Measurements from ENCODE around the gene TMA16. TPM values are rescaled to one million over a fixed set of nuclear protein-coding genes. Genes with fewer than 3 reads are reported as not detected.

Gene TMA16
- total and polyA plus RNA-seq, 2 of the 13 experiments (the other 11 are each of a cell fraction or from before 2014, with no cell fraction given), result 8.1 to 52.5 TPM

DNA sequence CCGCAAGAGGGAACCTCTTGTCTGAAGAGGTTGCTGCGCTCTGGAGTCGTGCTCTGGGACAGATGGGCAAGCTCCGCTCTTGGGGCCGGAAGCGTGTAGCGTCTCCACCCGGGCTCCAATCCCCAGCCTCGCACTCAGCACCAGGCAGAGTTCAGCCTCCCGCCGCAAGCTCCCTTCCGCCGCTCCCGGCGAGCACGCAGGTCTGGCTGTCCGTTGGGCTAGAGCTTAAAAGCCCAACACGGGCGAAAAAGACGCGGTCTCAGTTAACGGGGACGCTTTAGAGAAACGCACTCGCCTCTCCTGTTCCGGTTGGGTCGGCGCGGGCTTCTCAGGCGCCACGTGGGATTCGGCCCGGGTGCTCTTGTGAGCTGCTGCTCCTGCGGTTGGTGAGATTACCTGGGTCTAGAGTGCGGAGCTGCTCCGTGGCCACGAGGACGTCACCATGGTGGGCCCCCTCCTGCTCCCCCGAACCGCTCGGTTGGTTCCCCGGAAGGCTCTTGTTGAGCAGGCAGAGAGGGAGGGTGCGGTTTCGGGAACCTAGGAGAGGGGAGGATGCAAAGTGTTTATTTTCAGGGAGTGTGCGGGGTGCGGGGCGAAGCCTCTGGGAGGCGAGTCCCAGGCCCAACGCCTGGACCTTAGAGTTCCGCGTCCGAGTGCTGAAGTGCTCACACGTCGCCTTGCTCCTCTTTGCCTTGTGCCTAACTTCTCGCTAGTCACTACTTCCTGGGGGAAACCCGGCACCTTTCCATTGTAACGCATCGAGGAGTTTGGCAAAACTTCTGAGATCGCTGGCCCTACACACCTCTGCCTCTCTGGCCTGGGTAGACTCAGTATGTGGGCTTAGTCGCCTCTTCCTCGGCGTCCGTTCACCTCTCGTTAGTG lies at the start of gene TMA16 (continued):
- TF ChIP-seq, protein P1, sequence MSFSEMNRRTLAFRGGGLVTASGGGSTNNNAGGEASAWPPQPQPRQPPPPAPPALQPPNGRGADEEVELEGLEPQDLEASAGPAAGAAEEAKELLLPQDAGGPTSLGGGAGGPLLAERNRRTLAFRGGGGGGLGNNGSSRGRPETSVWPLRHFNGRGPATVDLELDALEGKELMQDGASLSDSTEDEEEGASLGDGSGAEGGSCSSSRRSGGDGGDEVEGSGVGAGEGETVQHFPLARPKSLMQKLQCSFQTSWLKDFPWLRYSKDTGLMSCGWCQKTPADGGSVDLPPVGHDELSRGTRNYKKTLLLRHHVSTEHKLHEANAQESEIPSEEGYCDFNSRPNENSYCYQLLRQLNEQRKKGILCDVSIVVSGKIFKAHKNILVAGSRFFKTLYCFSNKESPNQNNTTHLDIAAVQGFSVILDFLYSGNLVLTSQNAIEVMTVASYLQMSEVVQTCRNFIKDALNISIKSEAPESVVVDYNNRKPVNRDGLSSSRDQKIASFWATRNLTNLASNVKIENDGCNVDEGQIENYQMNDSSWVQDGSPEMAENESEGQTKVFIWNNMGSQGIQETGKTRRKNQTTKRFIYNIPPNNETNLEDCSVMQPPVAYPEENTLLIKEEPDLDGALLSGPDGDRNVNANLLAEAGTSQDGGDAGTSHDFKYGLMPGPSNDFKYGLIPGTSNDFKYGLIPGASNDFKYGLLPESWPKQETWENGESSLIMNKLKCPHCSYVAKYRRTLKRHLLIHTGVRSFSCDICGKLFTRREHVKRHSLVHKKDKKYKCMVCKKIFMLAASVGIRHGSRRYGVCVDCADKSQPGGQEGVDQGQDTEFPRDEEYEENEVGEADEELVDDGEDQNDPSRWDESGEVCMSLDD (CRISPR knock-in tag; IDR thresholded peaks at IDR 0.05; ENCODE audit: borderline replicate concordance), result peak; percentile 90
- no peak for TF ChIP-seq NBN (conservative IDR thresholded peaks at IDR 0.05)
- peak; percentile 57; the same call in 1 of the 2 replicates for TF ChIP-seq HMG20A (CRISPR knock-in tag; IDR thresholded peaks at IDR 0.05; ENCODE audit: borderline replicate concordance)
- TF ChIP-seq ZNF746 (CRISPR knock-in tag; IDR thresholded peaks at IDR 0.05), result peak; percentile 77; the same call in 1 of the 2 replicates
- TF ChIP-seq, protein P2, sequence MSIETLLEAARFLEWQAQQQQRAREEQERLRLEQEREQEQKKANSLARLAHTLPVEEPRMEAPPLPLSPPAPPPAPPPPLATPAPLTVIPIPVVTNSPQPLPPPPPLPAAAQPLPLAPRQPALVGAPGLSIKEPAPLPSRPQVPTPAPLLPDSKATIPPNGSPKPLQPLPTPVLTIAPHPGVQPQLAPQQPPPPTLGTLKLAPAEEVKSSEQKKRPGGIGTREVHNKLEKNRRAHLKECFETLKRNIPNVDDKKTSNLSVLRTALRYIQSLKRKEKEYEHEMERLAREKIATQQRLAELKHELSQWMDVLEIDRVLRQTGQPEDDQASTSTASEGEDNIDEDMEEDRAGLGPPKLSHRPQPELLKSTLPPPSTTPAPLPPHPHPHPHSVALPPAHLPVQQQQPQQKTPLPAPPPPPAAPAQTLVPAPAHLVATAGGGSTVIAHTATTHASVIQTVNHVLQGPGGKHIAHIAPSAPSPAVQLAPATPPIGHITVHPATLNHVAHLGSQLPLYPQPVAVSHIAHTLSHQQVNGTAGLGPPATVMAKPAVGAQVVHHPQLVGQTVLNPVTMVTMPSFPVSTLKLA (IDR thresholded peaks at IDR 0.05), result peak; percentile 84
- peak; percentile 99 for TF ChIP-seq GABPB1 (CRISPR knock-in tag; IDR thresholded peaks at IDR 0.05)
- TF ChIP-seq, protein P3, sequence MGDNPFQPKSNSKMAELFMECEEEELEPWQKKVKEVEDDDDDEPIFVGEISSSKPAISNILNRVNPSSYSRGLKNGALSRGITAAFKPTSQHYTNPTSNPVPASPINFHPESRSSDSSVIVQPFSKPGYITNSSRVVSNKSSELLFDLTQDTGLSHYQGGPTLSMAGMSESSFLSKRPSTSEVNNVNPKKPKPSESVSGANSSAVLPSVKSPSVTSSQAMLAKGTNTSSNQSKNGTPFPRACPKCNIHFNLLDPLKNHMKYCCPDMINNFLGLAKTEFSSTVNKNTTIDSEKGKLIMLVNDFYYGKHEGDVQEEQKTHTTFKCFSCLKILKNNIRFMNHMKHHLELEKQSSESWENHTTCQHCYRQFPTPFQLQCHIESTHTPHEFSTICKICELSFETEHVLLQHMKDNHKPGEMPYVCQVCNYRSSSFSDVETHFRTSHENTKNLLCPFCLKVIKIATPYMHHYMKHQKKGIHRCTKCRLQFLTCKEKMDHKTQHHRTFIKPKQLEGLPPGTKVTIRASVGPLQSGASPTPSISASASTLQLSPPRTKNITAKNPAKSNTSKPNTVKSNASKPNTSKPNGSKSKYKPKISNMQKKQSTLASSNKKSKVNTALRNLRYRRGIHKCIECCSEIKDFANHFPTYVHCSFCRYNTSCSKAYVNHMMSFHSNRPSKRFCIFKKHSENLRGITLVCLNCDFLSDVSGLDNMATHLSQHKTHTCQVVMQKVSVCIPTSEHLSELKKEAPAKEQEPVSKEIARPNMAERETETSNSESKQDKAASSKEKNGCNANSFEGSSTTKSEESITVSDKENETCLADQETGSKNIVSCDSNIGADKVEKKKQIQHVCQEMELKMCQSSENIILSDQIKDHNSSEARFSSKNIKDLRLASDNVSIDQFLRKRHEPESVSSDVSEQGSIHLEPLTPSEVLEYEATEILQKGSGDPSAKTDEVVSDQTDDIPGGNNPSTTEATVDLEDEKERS (CRISPR knock-in tag; IDR thresholded peaks at IDR 0.05), result peak; percentile 77
- TF ChIP-seq MATR3 (CRISPR knock-in tag; IDR thresholded peaks at IDR 0.05), result no peak
- no peak; the same call in 1 of the 2 replicates for TF ChIP-seq ZNF430 (CRISPR knock-in tag; IDR thresholded peaks at IDR 0.05)
- peak; percentile 94; the same call in 1 of the 2 replicates for TF ChIP-seq CBX5 (CRISPR knock-in tag; IDR thresholded peaks at IDR 0.05; ENCODE audit: borderline replicate concordance)
- TF ChIP-seq MAFK (conservative IDR thresholded peaks at IDR 0.05 in 1 of 2, IDR thresholded peaks at IDR 0.05 in 1 of 2; ENCODE audit: low read length in 2 of 2), result no peak
- TF ChIP-seq ZNF33B (CRISPR knock-in tag; IDR thresholded peaks at IDR 0.05), result peak; percentile 50; the same call in 1 of the 2 replicates
- peak; percentile 43; the same call in 1 of the 2 replicates for TF ChIP-seq HNF4A (CRISPR knock-in tag; IDR thresholded peaks at IDR 0.05)
- TF ChIP-seq ARNTL (CRISPR knock-in tag; IDR thresholded peaks at IDR 0.05), result peak; percentile 73
- TF ChIP-seq ZNF737 (CRISPR knock-in tag; IDR thresholded peaks at IDR 0.05; ENCODE audit: borderline replicate concordance), result peak; percentile 81; the same call in 1 of the 2 replicates
- peak in 1 of 2 experiments; percentile 96; a peak in 2 of 4 replicates for TF ChIP-seq KLF16 (CRISPR knock-in tag; IDR thresholded peaks at IDR 0.05)
- TF ChIP-seq AHR (CRISPR knock-in tag; IDR thresholded peaks at IDR 0.05), result peak; percentile 72; the same call in 1 of the 2 replicates
- TF ChIP-seq, protein P4, sequence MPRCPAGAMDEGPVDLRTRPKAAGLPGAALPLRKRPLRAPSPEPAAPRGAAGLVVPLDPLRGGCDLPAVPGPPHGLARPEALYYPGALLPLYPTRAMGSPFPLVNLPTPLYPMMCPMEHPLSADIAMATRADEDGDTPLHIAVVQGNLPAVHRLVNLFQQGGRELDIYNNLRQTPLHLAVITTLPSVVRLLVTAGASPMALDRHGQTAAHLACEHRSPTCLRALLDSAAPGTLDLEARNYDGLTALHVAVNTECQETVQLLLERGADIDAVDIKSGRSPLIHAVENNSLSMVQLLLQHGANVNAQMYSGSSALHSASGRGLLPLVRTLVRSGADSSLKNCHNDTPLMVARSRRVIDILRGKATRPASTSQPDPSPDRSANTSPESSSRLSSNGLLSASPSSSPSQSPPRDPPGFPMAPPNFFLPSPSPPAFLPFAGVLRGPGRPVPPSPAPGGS (CRISPR knock-in tag; IDR thresholded peaks at IDR 0.05), result peak; percentile 80; the same call in 1 of the 2 replicates
- TF ChIP-seq, protein P5, sequence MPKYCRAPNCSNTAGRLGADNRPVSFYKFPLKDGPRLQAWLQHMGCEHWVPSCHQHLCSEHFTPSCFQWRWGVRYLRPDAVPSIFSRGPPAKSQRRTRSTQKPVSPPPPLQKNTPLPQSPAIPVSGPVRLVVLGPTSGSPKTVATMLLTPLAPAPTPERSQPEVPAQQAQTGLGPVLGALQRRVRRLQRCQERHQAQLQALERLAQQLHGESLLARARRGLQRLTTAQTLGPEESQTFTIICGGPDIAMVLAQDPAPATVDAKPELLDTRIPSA (CRISPR knock-in tag; IDR thresholded peaks at IDR 0.05; ENCODE audit: borderline replicate concordance), result no peak; the same call in 1 of the 2 replicates

All from HepG2 (cell line).